Neutrophil (primary cell): Measurements from ENCODE around the gene ARHGAP30.
"Not testable (repeated sequence)": the region's sequence is repeated elsewhere in the genome, so short reads cannot be mapped to it uniquely, and the experiment has no call there.

ENCODE experiments used
- H3K27ac ChIP-seq: fragments of 200-600 bp; sonication (generic); 2 replicates; pipeline ENCODE4 v1.5.1; 2016; ENCODE audit warnings: mild to moderate bottlenecking, moderate library complexity
- H3K27me3 ChIP-seq: fragments of 200-600 bp; sonication (generic); 2 replicates; pipeline ENCODE4 v1.6.0; 2016; ENCODE audit warnings: mild to moderate bottlenecking
- H3K36me3 ChIP-seq: fragments of 200-600 bp; sonication (generic); 2 replicates; pipeline ENCODE4 v1.5.1; 2017
- H3K4me1 ChIP-seq, 2 experiments: fragments of 200-600 bp in 1 of 2; sonication (generic) in 1 of 2; 1 replicate in 1 of 2; 2 replicates in 1 of 2; pipeline versions ENCODE4 v1.5.1 to v1.6.1; 2013 to 2016; ENCODE audit warnings: low read depth in 1 of 2, low read length in 1 of 2, mild to moderate bottlenecking in 1 of 2, moderate library complexity in 1 of 2; ENCODE audit not compliant: control insufficient read depth in 1 of 2, insufficient read depth in 1 of 2
- H3K4me3 ChIP-seq, 2 experiments: fragments of 200-600 bp in 1 of 2; sonication (generic) in 1 of 2; 1 replicate in 1 of 2; 2 replicates in 1 of 2; pipeline ENCODE4 v1.5.1; 2013 to 2016; ENCODE audit warnings: low read depth in 1 of 2, low read length in 1 of 2, mild to moderate bottlenecking in 1 of 2, moderate library complexity in 1 of 2
- H3K9me3 ChIP-seq: fragments of 200-600 bp; sonication (generic); 2 replicates; pipeline ENCODE4 v1.5.1; 2016
- CTCF ChIP-seq: fragments of 200-600 bp; sonication (generic); IDR thresholded peaks from 2 replicates; pipeline ENCODE4 v1.5.1; 2016; ENCODE audit warnings: antibody characterized with exemption

The ARHGAP30 gene

GRCh38 chr1:161017756-161018630 is 51.7 kb downstream of the ARHGAP30 start:
- Histone ChIP-seq H3K4me1 (peaks cover 77 to 83% of the 10 kb centered on the region in 2 experiments), H3K9me3 (no peaks in the 10 kb centered on the region), H3K27ac (peak overlapping the region; percentile 95), H3K4me3 (peak overlapping the region; percentile 90 to 91), H3K27me3 (no peaks in the 10 kb centered on the region), H3K36me3 (no peaks in the 10 kb centered on the region)
- no peak for TF ChIP-seq CTCF

- Histone ChIP-seq H3K4me1 (peaks cover 86 to 91% of the 10 kb centered on the region in 2 experiments), H3K27ac (peak overlapping the region; percentile 95)
- H3K36me3 ChIP-seq, H3K4me3 ChIP-seq, H3K9me3 ChIP-seq, H3K27me3 ChIP-seq: not testable (repeated sequence)
These were observed 52.5 kb downstream of the ARHGAP30 start for GRCh38 chr1:161017181-161017580.

GRCh38 chr1:161016683-161017082 is 53.0 kb downstream of the ARHGAP30 start:
- Histone ChIP-seq H3K4me1 (peaks cover 88 to 92% of the 10 kb centered on the region in 2 experiments), H3K27ac (peak overlapping the region; percentile 95)
- H3K36me3 ChIP-seq, H3K4me3 ChIP-seq, H3K9me3 ChIP-seq, H3K27me3 ChIP-seq: not testable (repeated sequence)

GRCh38 chr1:161013488-161014230 is 56.0 kb downstream of the ARHGAP30 start:
- H3K27me3 ChIP-seq, result no peaks in the 10 kb centered on the region
- TF ChIP-seq CTCF, result peak; percentile 40
- peak overlapping the region; percentile 63 to 64 for H3K4me3 ChIP-seq
- peak overlapping the region; percentile 97 for H3K27ac ChIP-seq
- no peaks in the 10 kb centered on the region for H3K9me3 ChIP-seq
- H3K36me3 ChIP-seq, result no peaks in the 10 kb centered on the region
- H3K4me1 ChIP-seq, result peaks cover 71 to 80% of the 10 kb centered on the region in 2 experiments

- Histone ChIP-seq H3K36me3 (no peaks in the 10 kb centered on the region), H3K27me3 (no peaks in the 10 kb centered on the region), H3K9me3 (no peaks in the 10 kb centered on the region), H3K27ac (peak overlapping the region; percentile 97), H3K4me1 (peaks cover 68 to 76% of the 10 kb centered on the region in 2 experiments), H3K4me3 (peak overlapping the region; percentile 63 to 64)
- TF ChIP-seq CTCF, result no peak
These were observed 56.6 kb downstream of the ARHGAP30 start for GRCh38 chr1:161013131-161013487.

- H3K4me1 ChIP-seq, result peaks cover 61 to 69% of the 10 kb centered on the region in 2 experiments
- H3K27me3 ChIP-seq, result no peaks in the 10 kb centered on the region
- H3K4me3 ChIP-seq, result peak overlapping the region in 1 of 2 experiments; percentile 64
- H3K9me3 ChIP-seq, result no peaks in the 10 kb centered on the region
- no peaks in the 10 kb centered on the region for H3K36me3 ChIP-seq
- no peak for TF ChIP-seq CTCF
- peak overlapping the region; percentile 97 for H3K27ac ChIP-seq
These were observed 57.3 kb downstream of the ARHGAP30 start for GRCh38 chr1:161012420-161012819.
